GM12892 (cell line): ENCODE results near the gene HOXB9.

ENCODE experiments used
- POLR2A ChIP-seq: IDR thresholded peaks from 2 replicates; pipeline ENCODE4 v1.6.1; 2011; ENCODE audit warnings: low read depth, low read length, control low read depth
- POLR2AphosphoS5 ChIP-seq: IDR thresholded peaks from 2 replicates; pipeline ENCODE4 v1.6.1; 2011; ENCODE audit warnings: low read depth, low read length, control low read depth

- TF ChIP-seq POLR2AphosphoS5 (no peak), POLR2A (no peak)
Observed at GRCh38 chr17:48587276-48588073, 38.7 kb downstream of the HOXB9 start.
